DND-41 (cell line): ENCODE results near the gene CENPO.

Source experiments
- CTCF ChIP-seq: IDR thresholded peaks from 2 replicates; pipeline ENCODE4 v1.5.1; 2012; ENCODE audit warnings: borderline replicate concordance, low read length, moderate library complexity, mild to moderate bottlenecking; ENCODE audit not compliant: poor library complexity, severe bottlenecking; ENCODE audit errors: extremely low read depth
- EZH2 ChIP-seq: IDR thresholded peaks from 3 replicates; pipeline ENCODE4 v1.6.1; 2012; ENCODE audit warnings: borderline replicate concordance, low read depth, mild to moderate bottlenecking, moderate library complexity, low read length, inconsistent platforms; ENCODE audit not compliant: severe bottlenecking

GRCh38 chr2:24822049-24822706 is 29.0 kb downstream of the CENPO start:
- TF ChIP-seq EZH2 = no peak
- TF ChIP-seq CTCF = no peak
